ENCODE measurements around the gene LRGUK.

Gene LRGUK

GRCh38 chr7:134301592-134301991 is 174.5 kb downstream of the LRGUK start:
- Histone ChIP-seq H3K27me3 (replicated peaks; ENCODE audit: control insufficient read depth, insufficient read depth, low read length) (no peaks in the 10 kb centered on the region), H3K4me3 (replicated peaks; ENCODE audit: low read depth, low read length) (no peak overlapping the region), H3K36me3 (ENCODE audit: control insufficient read depth, insufficient read depth, low read length) (peaks cover 5% of the 10 kb centered on the region)
- DNase-seq (ENCODE audit: extremely low read depth, insufficient read length), result no peak
- no peak for TF ChIP-seq CTCF (IDR thresholded peaks at IDR 0.05; ENCODE audit: insufficient read depth, low read length, poor library complexity, severe bottlenecking)

GRCh38 chr7:134302120-134302519 is 175.0 kb downstream of the LRGUK start:
- no peak for DNase-seq (ENCODE audit: extremely low read depth, insufficient read length)
- no peaks in the 10 kb centered on the region for H3K27me3 ChIP-seq (replicated peaks; ENCODE audit: control insufficient read depth, insufficient read depth, low read length)
- no peak overlapping the region for H3K4me3 ChIP-seq (replicated peaks; ENCODE audit: low read depth, low read length)
- peaks cover 5% of the 10 kb centered on the region for H3K36me3 ChIP-seq (ENCODE audit: control insufficient read depth, insufficient read depth, low read length)
- no peak for TF ChIP-seq CTCF (IDR thresholded peaks at IDR 0.05; ENCODE audit: insufficient read depth, low read length, poor library complexity, severe bottlenecking)

- H3K4me3 ChIP-seq (replicated peaks; ENCODE audit: low read depth, low read length), result no peak overlapping the region
- H3K27me3 ChIP-seq (replicated peaks; ENCODE audit: control insufficient read depth, insufficient read depth, low read length), result no peaks in the 10 kb centered on the region
- DNase-seq (ENCODE audit: extremely low read depth, insufficient read length), result no peak
- no peaks in the 10 kb centered on the region; the same call in none of the 2 replicates for H3K36me3 ChIP-seq (ENCODE audit: control insufficient read depth, insufficient read depth, low read length)
- no peak for TF ChIP-seq CTCF (IDR thresholded peaks at IDR 0.05; ENCODE audit: insufficient read depth, low read length, poor library complexity, severe bottlenecking)
Measured at GRCh38 chr7:134307320-134307719, 180.2 kb downstream of the LRGUK start.

- H3K4me3 ChIP-seq (replicated peaks; ENCODE audit: low read depth, low read length), result no peak overlapping the region
- no peak for TF ChIP-seq CTCF (IDR thresholded peaks at IDR 0.05; ENCODE audit: insufficient read depth, low read length, poor library complexity, severe bottlenecking)
- H3K27me3 ChIP-seq (replicated peaks; ENCODE audit: control insufficient read depth, insufficient read depth, low read length), result no peaks in the 10 kb centered on the region
- H3K36me3 ChIP-seq (ENCODE audit: control insufficient read depth, insufficient read depth, low read length), result no peaks in the 10 kb centered on the region; the same call in 1 of the 2 replicates
- DNase-seq (ENCODE audit: extremely low read depth, insufficient read length), result no peak
Measured at GRCh38 chr7:134308548-134308947, 181.4 kb downstream of the LRGUK start.

- no peaks in the 10 kb centered on the region for H3K27me3 ChIP-seq (replicated peaks; ENCODE audit: control insufficient read depth, insufficient read depth, low read length)
- DNase-seq (ENCODE audit: extremely low read depth, insufficient read length), result no peak
- no peaks in the 10 kb centered on the region; the same call in 1 of the 2 replicates for H3K36me3 ChIP-seq (ENCODE audit: control insufficient read depth, insufficient read depth, low read length)
- no peak overlapping the region for H3K4me3 ChIP-seq (replicated peaks; ENCODE audit: low read depth, low read length)
- no peak for TF ChIP-seq CTCF (IDR thresholded peaks at IDR 0.05; ENCODE audit: insufficient read depth, low read length, poor library complexity, severe bottlenecking)
Measured at GRCh38 chr7:134311807-134312206, 184.7 kb downstream of the LRGUK start.

- Histone ChIP-seq H3K4me3 (replicated peaks; ENCODE audit: low read depth, low read length) (no peak overlapping the region), H3K27me3 (replicated peaks; ENCODE audit: control insufficient read depth, insufficient read depth, low read length) (no peaks in the 10 kb centered on the region), H3K36me3 (ENCODE audit: control insufficient read depth, insufficient read depth, low read length) (no peaks in the 10 kb centered on the region; the same call in 1 of the 2 replicates)
- TF ChIP-seq CTCF (IDR thresholded peaks at IDR 0.05; ENCODE audit: insufficient read depth, low read length, poor library complexity, severe bottlenecking), result no peak
- DNase-seq (ENCODE audit: extremely low read depth, insufficient read length), result no peak
Measured at GRCh38 chr7:134312717-134313116, 185.6 kb downstream of the LRGUK start.
